Measurements from ENCODE around the gene SLC25A28.

SLC25A28 gene

GRCh38 chr10:99623919-99624318 lies 3.7 kb upstream of the SLC25A28 start:
- Histone ChIP-seq H3K9me3 (ENCODE audit: insufficient read depth, low read depth, low read length) (no peaks in the 10 kb centered on the region), H3K9ac (ENCODE audit: low read depth, low read length) (no peak overlapping the region), H3K27me3 (ENCODE audit: insufficient read depth, low read length) (no peaks in the 10 kb centered on the region), H3K4me3 (ENCODE audit: low read length) (no peak overlapping the region), H3K36me3 (ENCODE audit: insufficient read depth, low read length) (no peaks in the 10 kb centered on the region), H3K4me1 (ENCODE audit: insufficient read depth, low read length) (peaks cover 13% of the 10 kb centered on the region), H3K27ac (ENCODE audit: low read depth, low read length) (no peak overlapping the region)

- peak overlapping the region; percentile 90 for H3K9ac ChIP-seq (ENCODE audit: low read depth, low read length)
- peak overlapping the region; percentile 96 for H3K27ac ChIP-seq (ENCODE audit: low read depth, low read length)
- WGBS, result 17% methylated on average over 30 of the region's 31 CpGs
- no peaks in the 10 kb centered on the region for H3K9me3 ChIP-seq (ENCODE audit: insufficient read depth, low read depth, low read length)
- peak overlapping the region; percentile 87 for H3K4me3 ChIP-seq (ENCODE audit: low read length)
- H3K36me3 ChIP-seq (ENCODE audit: insufficient read depth, low read length), result no peaks in the 10 kb centered on the region
- peaks cover 23% of the 10 kb centered on the region for H3K4me1 ChIP-seq (ENCODE audit: insufficient read depth, low read length)
- no peaks in the 10 kb centered on the region for H3K27me3 ChIP-seq (ENCODE audit: insufficient read depth, low read length)
Measured at GRCh38 chr10:99621454-99622251, 1.4 kb upstream of the SLC25A28 start.

GRCh38 chr10:99620711-99621453 lies 643 bp upstream of the SLC25A28 start:
- peaks cover 23% of the 10 kb centered on the region for H3K4me1 ChIP-seq (ENCODE audit: insufficient read depth, low read length)
- H3K4me3 ChIP-seq (ENCODE audit: low read length), result peak overlapping the region; percentile 87
- under 1% methylated on average over 78 of the region's 78 CpGs for WGBS
- peak overlapping the region; percentile 90 for H3K9ac ChIP-seq (ENCODE audit: low read depth, low read length)
- H3K36me3 ChIP-seq (ENCODE audit: insufficient read depth, low read length), result no peaks in the 10 kb centered on the region
- peak overlapping the region; percentile 96 for H3K27ac ChIP-seq (ENCODE audit: low read depth, low read length)
- no peaks in the 10 kb centered on the region for H3K9me3 ChIP-seq (ENCODE audit: insufficient read depth, low read depth, low read length)
- H3K27me3 ChIP-seq (ENCODE audit: insufficient read depth, low read length), result no peaks in the 10 kb centered on the region

GRCh38 chr10:99619090-99619800 lies 994 bp downstream of the SLC25A28 start:
- no peaks in the 10 kb centered on the region for H3K27me3 ChIP-seq (ENCODE audit: insufficient read depth, low read length)
- peak overlapping the region; percentile 79 for H3K9ac ChIP-seq (ENCODE audit: low read depth, low read length)
- H3K4me3 ChIP-seq (ENCODE audit: low read length), result peak overlapping the region; percentile 96
- H3K36me3 ChIP-seq (ENCODE audit: insufficient read depth, low read length), result no peaks in the 10 kb centered on the region
- 23% methylated on average over 9 of the region's 9 CpGs for WGBS
- no peak overlapping the region for H3K27ac ChIP-seq (ENCODE audit: low read depth, low read length)
- H3K9me3 ChIP-seq (ENCODE audit: insufficient read depth, low read depth, low read length), result no peaks in the 10 kb centered on the region
- H3K4me1 ChIP-seq (ENCODE audit: insufficient read depth, low read length), result peaks cover 23% of the 10 kb centered on the region

- WGBS, result 63% methylated on average over 2 of the region's 2 CpGs
- no peak overlapping the region for H3K9ac ChIP-seq (ENCODE audit: low read depth, low read length)
- no peak overlapping the region for H3K4me3 ChIP-seq (ENCODE audit: low read length)
- no peaks in the 10 kb centered on the region for H3K9me3 ChIP-seq (ENCODE audit: insufficient read depth, low read depth, low read length)
- H3K27ac ChIP-seq (ENCODE audit: low read depth, low read length), result no peak overlapping the region
- no peaks in the 10 kb centered on the region for H3K27me3 ChIP-seq (ENCODE audit: insufficient read depth, low read length)
- H3K4me1 ChIP-seq (ENCODE audit: insufficient read depth, low read length), result peaks cover 23% of the 10 kb centered on the region
- no peaks in the 10 kb centered on the region for H3K36me3 ChIP-seq (ENCODE audit: insufficient read depth, low read length)
Measured at GRCh38 chr10:99617696-99618095, 2.5 kb downstream of the SLC25A28 start.

- Histone ChIP-seq H3K36me3 (ENCODE audit: insufficient read depth, low read length) (peaks cover 11% of the 10 kb centered on the region), H3K4me3 (ENCODE audit: low read length) (no peak overlapping the region), H3K9ac (ENCODE audit: low read depth, low read length) (no peak overlapping the region), H3K4me1 (ENCODE audit: insufficient read depth, low read length) (peaks cover 15% of the 10 kb centered on the region), H3K9me3 (ENCODE audit: insufficient read depth, low read depth, low read length) (no peaks in the 10 kb centered on the region), H3K27ac (ENCODE audit: low read depth, low read length) (no peak overlapping the region), H3K27me3 (ENCODE audit: insufficient read depth, low read length) (no peaks in the 10 kb centered on the region)
- 96% methylated on average over 4 of the region's 4 CpGs for WGBS
Measured at GRCh38 chr10:99615426-99615825, 4.8 kb downstream of the SLC25A28 start.

- H3K27me3 ChIP-seq (ENCODE audit: insufficient read depth, low read length), result no peaks in the 10 kb centered on the region
- no peak overlapping the region for H3K27ac ChIP-seq (ENCODE audit: low read depth, low read length)
Measured at GRCh38 chr10:99612167-99612831, 7.9 kb downstream of the SLC25A28 start.

GRCh38 chr10:99611326-99611725 lies 8.9 kb downstream of the SLC25A28 start:
- H3K36me3 ChIP-seq (ENCODE audit: insufficient read depth, low read length), result peaks cover 16% of the 10 kb centered on the region
- H3K9me3 ChIP-seq (ENCODE audit: insufficient read depth, low read depth, low read length), result no peaks in the 10 kb centered on the region
- no peak overlapping the region for H3K9ac ChIP-seq (ENCODE audit: low read depth, low read length)
- no peak overlapping the region for H3K27ac ChIP-seq (ENCODE audit: low read depth, low read length)
- no peaks in the 10 kb centered on the region for H3K27me3 ChIP-seq (ENCODE audit: insufficient read depth, low read length)
- WGBS, result 91% methylated on average over 4 of the region's 4 CpGs
- no peaks in the 10 kb centered on the region for H3K4me1 ChIP-seq (ENCODE audit: insufficient read depth, low read length)
- H3K4me3 ChIP-seq (ENCODE audit: low read length), result no peak overlapping the region

More at GRCh38 chr10:99612167-99612831, 7.9 kb downstream of the SLC25A28 start:
- no peak overlapping the region for H3K4me3 ChIP-seq (ENCODE audit: low read length)
- peaks cover 16% of the 10 kb centered on the region for H3K36me3 ChIP-seq (ENCODE audit: insufficient read depth, low read length)
- H3K4me1 ChIP-seq (ENCODE audit: insufficient read depth, low read length), result no peaks in the 10 kb centered on the region; the same call in 1 of the 2 replicates
- no peak overlapping the region for H3K9ac ChIP-seq (ENCODE audit: low read depth, low read length)
- no peaks in the 10 kb centered on the region for H3K9me3 ChIP-seq (ENCODE audit: insufficient read depth, low read depth, low read length)
- 34% methylated on average over 7 of the region's 7 CpGs for WGBS

- H3K9ac ChIP-seq (ENCODE audit: low read depth, low read length), result no peak overlapping the region
- peaks cover 16% of the 10 kb centered on the region for H3K36me3 ChIP-seq (ENCODE audit: insufficient read depth, low read length)
- H3K27ac ChIP-seq (ENCODE audit: low read depth, low read length), result no peak overlapping the region
- H3K27me3 ChIP-seq (ENCODE audit: insufficient read depth, low read length), result no peaks in the 10 kb centered on the region
- H3K9me3 ChIP-seq (ENCODE audit: insufficient read depth, low read depth, low read length), result no peaks in the 10 kb centered on the region
- H3K4me1 ChIP-seq (ENCODE audit: insufficient read depth, low read length), result no peaks in the 10 kb centered on the region
- 96% methylated on average over 3 of the region's 3 CpGs for WGBS
- H3K4me3 ChIP-seq (ENCODE audit: low read length), result no peak overlapping the region
Measured at GRCh38 chr10:99610221-99610620, 10.0 kb downstream of the SLC25A28 start.

GRCh38 chr10:99609186-99609585 lies 11.1 kb downstream of the SLC25A28 start:
- Histone ChIP-seq H3K4me1 (ENCODE audit: insufficient read depth, low read length) (no peaks in the 10 kb centered on the region), H3K9me3 (ENCODE audit: insufficient read depth, low read depth, low read length) (0 out of 2 replicates have a peak, but pooled peaks cover 4% of the 10 kb centered on the region), H3K9ac (ENCODE audit: low read depth, low read length) (no peak overlapping the region), H3K36me3 (ENCODE audit: insufficient read depth, low read length) (peaks cover 16% of the 10 kb centered on the region), H3K27ac (ENCODE audit: low read depth, low read length) (no peak overlapping the region), H3K4me3 (ENCODE audit: low read length) (no peak overlapping the region), H3K27me3 (ENCODE audit: insufficient read depth, low read length) (no peaks in the 10 kb centered on the region)
- WGBS, result 93% methylated on average over 2 of the region's 2 CpGs

Measured in HUES64 (cell line).